GM19023 (cell line): ENCODE data around the gene C1QTNF8.

ENCODE experiments used
- ATAC-seq: cut with Tn5 transposase; IDR thresholded peaks from one replicate; pipeline ENCODE4 v1.9.1; 2021; ENCODE audit warnings: mild to moderate bottlenecking, moderate library complexity; ENCODE audit not compliant: unreplicated experiment

C1QTNF8 gene

GRCh38 chr16:1063728-1064127 lies 32.3 kb downstream of the C1QTNF8 start:
- no peak for ATAC-seq

- ATAC-seq: no peak
Observed at GRCh38 chr16:1062895-1063294, 33.1 kb downstream of the C1QTNF8 start.

GRCh38 chr16:1061769-1062505 lies 34.1 kb downstream of the C1QTNF8 start:
- no peak for ATAC-seq

DNA sequence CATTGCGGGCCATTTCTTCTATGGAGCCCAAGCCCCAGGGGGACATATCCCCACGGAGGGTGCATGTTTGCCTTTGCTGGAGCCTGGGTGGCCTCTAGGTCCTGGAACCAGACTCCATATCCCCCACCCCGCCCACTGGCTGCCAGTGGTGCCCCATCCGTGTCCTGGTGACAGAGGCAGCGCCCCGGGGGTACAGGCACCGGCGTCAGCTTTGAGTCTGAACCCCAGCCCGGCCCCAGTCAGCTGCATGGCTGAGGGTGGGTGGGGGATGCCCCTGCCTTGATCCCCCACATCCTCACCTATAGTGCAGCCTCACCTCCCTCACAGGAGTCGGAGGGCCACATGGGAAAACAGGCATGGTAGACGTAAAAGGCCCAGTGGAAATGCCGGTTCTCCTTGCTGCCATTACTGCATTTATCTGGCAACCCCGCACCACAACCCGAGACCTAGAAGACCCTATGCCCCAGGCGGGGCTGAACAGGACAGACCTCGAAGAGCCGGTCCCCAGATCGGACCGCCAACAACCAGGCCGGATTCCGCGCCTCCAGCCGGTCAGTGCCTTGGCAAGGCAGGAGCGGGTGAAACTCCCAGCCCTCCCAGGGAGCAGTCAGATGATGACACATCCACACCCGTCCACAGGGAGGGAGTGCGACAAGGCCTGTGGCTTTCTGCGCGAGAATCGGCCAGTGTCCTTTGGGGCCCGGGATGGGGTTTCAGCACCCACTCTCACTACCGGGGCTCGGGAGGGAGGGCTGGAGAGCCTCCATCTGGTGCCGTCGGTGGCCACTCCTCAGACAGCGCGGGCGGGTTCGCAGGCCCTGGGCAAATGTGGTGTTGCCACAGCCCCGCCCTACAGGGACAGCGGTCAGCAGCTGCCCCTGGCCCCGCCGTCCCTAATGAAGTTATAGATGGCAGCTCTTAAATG lies 35.4 kb downstream of the C1QTNF8 start:
- no peak for ATAC-seq

DNA sequence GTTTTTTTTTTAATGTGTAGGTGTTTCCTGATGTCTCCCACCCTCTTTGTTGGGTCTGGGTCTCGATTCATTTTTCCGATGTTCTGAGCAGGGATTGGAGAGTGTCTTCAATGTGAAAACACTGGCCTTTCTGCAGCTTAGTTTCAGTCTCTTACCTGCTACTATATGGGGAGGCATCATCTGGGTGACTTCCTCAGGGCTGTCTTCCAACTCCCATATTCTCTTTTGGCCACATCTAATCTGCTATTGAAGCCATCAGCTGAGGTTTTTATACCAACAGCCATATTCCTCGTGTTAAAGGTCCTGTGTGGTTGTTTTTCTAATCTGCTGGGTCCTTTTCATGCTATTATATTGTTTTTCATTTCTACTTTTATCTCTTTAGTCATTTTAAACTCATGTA lies 36.7 kb downstream of the C1QTNF8 start:
- ATAC-seq: no peak

DNA sequence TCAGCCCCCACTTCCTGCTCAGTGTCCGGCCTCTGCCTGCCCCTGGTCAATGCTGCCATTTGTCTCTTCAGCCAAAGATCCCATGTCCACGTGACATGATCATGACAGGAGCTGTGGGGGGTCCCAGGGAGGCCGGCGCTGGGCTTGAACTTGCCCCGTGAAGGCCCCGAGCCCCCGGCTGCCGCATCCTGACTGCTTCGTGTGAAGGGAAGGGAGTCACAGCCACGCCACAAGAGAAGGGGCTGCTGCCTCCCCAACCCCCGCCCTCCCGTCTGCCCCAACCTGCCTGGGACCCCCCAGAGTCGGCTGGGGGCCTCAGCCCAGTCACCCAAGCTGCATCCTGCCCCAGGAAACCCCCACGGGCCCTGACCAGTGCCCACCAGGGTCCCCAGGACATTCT lies 37.8 kb downstream of the C1QTNF8 start:
- ATAC-seq: no peak

- ATAC-seq: no peak
Observed at GRCh38 chr16:1057252-1057932, 38.7 kb downstream of the C1QTNF8 start.

DNA sequence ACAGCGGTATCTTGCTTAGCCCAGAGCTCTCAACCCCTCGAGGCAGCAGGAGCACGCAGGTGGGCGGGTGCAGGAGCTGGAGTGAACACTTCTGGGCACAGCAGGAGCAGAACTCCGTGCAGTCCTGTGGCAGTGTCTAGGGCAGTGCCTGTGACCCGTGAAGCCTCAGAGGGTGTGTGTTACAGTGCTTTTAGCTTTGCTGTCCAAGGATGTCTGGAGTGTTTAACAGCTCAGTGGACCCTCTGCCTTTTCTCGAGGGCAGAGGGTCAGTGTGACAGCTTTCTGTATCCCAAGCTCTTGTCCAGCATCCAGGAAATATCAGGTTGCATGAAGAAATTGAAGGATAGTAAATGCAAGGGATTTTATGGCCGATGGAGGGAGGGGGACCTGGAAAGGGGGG lies 39.8 kb downstream of the C1QTNF8 start:
- ATAC-seq: no peak

DNA sequence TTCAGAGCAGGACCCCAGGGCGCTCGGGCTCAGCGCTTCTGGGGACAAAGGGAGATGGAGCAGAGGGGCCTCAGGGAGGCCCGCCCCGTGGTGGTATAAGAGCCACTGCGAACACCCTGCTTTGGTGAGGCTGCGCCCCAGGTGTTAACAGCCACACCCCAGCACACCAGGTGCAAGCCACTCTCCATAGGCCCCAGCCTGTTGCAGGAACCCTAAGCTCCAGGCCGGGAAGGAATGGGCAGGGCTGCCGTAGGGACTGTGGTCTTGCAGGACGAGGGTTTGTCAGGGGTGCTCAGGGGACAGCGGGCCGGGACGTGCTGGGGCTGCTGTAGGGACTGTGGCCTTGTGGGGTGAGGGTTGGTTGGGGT lies 40.5 kb downstream of the C1QTNF8 start:
- ATAC-seq: no peak

- ATAC-seq: no peak
Observed at GRCh38 chr16:1054660-1055556, 41.1 kb downstream of the C1QTNF8 start.

- no peak for ATAC-seq
Observed at GRCh38 chr16:1053700-1054368, 42.2 kb downstream of the C1QTNF8 start.

GRCh38 chr16:1053121-1053521 lies 42.9 kb downstream of the C1QTNF8 start:
- no peak for ATAC-seq

- no peak for ATAC-seq
Observed at GRCh38 chr16:1052721-1053120, 43.3 kb downstream of the C1QTNF8 start.

DNA sequence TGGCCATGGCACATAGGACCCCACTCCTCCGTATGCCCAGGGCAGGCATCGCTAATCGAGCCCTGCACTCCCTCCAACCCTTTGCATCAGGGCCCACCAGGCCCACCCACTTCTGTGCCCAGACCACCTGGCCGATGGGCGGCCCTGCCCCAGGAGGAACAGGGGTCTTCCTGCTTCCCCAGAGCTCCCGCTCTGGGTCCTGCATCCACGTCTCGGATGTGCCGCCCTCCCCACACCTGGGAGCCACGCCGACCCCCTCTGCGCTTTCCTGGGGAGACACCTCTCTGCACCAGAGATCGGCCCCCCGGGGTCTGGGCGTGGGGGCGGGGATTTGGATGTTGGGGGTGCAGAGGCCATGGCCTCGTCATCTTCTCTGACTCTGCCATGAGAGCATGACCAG lies 44.6 kb downstream of the C1QTNF8 start:
- ATAC-seq: no peak

DNA sequence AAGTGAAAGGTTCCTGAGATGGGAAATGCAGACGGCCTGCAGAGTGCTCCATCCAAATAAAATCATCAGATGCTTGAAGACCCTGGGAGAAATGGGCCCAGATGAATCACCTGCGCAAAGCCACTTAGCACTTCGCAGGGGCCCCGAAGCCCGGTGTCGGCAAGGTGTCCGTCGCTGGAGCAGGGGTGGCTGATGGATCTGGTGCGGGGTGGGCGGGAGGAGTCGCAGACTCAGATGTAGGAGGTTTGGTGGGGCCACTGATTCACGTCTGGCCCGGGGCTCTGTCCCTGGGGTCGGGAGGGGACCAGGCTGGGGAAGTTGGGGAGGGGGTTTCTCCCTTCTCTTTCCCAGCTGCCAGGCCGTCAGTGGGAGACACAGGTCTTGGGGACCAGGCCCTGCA lies 45.1 kb downstream of the C1QTNF8 start:
- ATAC-seq: no peak

DNA sequence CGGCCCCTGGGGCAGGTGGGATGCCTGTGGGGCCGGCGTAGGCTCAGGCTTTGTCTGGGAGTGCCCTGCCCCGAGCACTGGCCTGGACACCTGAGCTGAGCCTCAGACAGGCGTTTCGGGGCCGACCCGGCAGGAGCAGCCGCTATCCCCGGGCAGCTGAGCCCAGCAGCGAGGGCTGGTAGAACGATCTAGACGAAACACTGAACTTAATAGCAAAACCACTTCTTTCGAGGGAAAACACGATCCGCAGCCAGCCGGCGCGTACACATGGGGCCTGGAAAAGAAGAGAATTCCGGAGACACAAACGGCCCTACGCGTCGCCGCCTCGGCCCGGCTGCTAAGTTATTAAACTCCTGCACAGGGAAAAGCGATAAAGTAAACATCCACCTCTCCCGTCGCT lies 45.5 kb downstream of the C1QTNF8 start:
- no peak for ATAC-seq

- no peak for ATAC-seq
Observed at GRCh38 chr16:1049976-1050247, 46.1 kb downstream of the C1QTNF8 start.

- ATAC-seq: no peak
Observed at GRCh38 chr16:1049113-1049975, 46.7 kb downstream of the C1QTNF8 start.

DNA sequence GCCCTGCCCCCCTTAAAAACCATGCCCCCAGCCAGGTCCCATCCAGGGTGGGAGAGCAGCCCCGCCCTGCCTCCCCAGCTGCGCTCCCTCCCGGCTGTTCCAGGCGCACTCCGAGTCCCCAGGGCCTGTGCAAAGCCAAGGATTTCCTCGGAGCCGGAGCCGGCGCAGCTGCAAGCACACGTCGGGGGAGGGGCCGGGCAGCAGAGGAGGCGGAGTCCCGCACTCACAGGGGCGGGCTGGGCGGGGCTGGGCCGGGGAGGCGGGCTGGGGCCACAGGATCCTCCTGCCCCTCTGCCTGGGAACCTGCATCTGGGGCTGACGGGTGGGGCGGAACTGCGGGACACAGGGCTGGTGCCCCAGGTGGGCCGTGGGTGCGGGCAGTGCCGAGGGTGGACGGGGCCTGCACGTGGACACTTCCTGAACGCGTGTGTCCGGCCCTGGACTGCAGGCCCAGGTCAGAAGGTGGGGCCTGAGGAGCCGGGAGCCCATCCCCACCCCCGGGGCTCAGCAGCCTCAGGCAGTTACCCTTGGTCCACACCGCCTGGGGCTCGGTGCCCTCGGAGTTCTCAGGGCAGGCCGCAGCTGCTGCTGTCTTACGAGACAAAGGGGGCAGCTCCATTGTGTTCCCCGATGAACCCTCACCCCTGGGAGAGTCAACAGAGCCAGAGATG lies 47.5 kb downstream of the C1QTNF8 start:
- no peak for ATAC-seq
